HG03432 (cell line): Measurements from ENCODE around the gene TMC3.
"Not testable (repeated sequence)": the region's sequence is repeated elsewhere in the genome, so short reads cannot be mapped to it uniquely, and the experiment has no call there.

Source experiments
- ATAC-seq: cut with Tn5 transposase; IDR thresholded peaks from one replicate; pipeline ENCODE4 v1.9.1; 2021; ENCODE audit warnings: mild to moderate bottlenecking, moderate library complexity; ENCODE audit not compliant: unreplicated experiment

The TMC3 gene

GRCh38 chr15:81348691-81349090 is 25.3 kb downstream of the TMC3 start:
- not testable (repeated sequence) for ATAC-seq

- no peak for ATAC-seq
Observed at GRCh38 chr15:81347910-81348309, 26.1 kb downstream of the TMC3 start.

- no peak for ATAC-seq
Observed at GRCh38 chr15:81346611-81347010, 27.4 kb downstream of the TMC3 start.

GRCh38 chr15:81343371-81343770 is 30.6 kb downstream of the TMC3 start:
- no peak for ATAC-seq

- ATAC-seq, result no peak
Observed at GRCh38 chr15:81341351-81341750, 32.7 kb downstream of the TMC3 start.

GRCh38 chr15:81339851-81340250 is 34.2 kb downstream of the TMC3 start:
- ATAC-seq, result no peak

- ATAC-seq, result no peak
Observed at GRCh38 chr15:81339321-81339720, 34.7 kb downstream of the TMC3 start.

GRCh38 chr15:81338170-81339007 is 35.6 kb downstream of the TMC3 start:
- ATAC-seq, result no peak

- ATAC-seq, result no peak
Observed at GRCh38 chr15:81337713-81338157, 36.3 kb downstream of the TMC3 start.

GRCh38 chr15:81337241-81337640 is 36.8 kb downstream of the TMC3 start:
- ATAC-seq, result no peak

- ATAC-seq, result no peak
Observed at GRCh38 chr15:81336568-81336967, 37.4 kb downstream of the TMC3 start.

GRCh38 chr15:81335631-81336030 is 38.4 kb downstream of the TMC3 start:
- ATAC-seq, result no peak

- no peak for ATAC-seq
Observed at GRCh38 chr15:81334768-81335435, 39.1 kb downstream of the TMC3 start.

GRCh38 chr15:81333363-81333762 is 40.6 kb downstream of the TMC3 start:
- ATAC-seq, result no peak

GRCh38 chr15:81332326-81332725 is 41.7 kb downstream of the TMC3 start:
- no peak for ATAC-seq

- ATAC-seq, result no peak
Observed at GRCh38 chr15:81331600-81331999, 42.4 kb downstream of the TMC3 start.

GRCh38 chr15:81331141-81331540 is 42.9 kb downstream of the TMC3 start:
- not testable (repeated sequence) for ATAC-seq

- ATAC-seq, result no peak
Observed at GRCh38 chr15:81330366-81331090, 43.5 kb downstream of the TMC3 start.

GRCh38 chr15:81329446-81329845 is 44.6 kb downstream of the TMC3 start:
- ATAC-seq, result no peak

- no peak for ATAC-seq
Observed at GRCh38 chr15:81327516-81327915, 46.5 kb downstream of the TMC3 start.

GRCh38 chr15:81326466-81327212 is 47.4 kb downstream of the TMC3 start:
- no peak for ATAC-seq
